HAP-1 (cell line): Measurements from ENCODE around the gene BHLHE40.

Source experiments
- DNase-seq, 2 experiments: peaks; one replicate each; pipeline ENCODE4 v3.0.0-alpha.2; 2016 to 2020; ENCODE audit warnings: low spot score in 2 of 2
- H3K27me3 ChIP-seq: fragments of 250-450 bp; sonication (Bioruptor Pico); 2 replicates; pipeline ENCODE4 v1.5.1; 2020; ENCODE audit warnings: low read depth, mild to moderate bottlenecking, moderate library complexity
- H3K36me3 ChIP-seq: fragments of 250-450 bp; sonication (Bioruptor Pico); replicated peaks from 2 replicates; pipeline ENCODE4 v1.5.1; 2020; ENCODE audit warnings: mild to moderate bottlenecking
- H3K4me1 ChIP-seq: fragments of 250-450 bp; sonication (Bioruptor Pico); 2 replicates; pipeline ENCODE4 v1.5.1; 2020; ENCODE audit warnings: mild to moderate bottlenecking
- H3K4me3 ChIP-seq: fragments of 250-450 bp; sonication (Bioruptor Pico); 2 replicates; pipeline ENCODE4 v1.5.1; 2020; ENCODE audit warnings: mild to moderate bottlenecking, moderate library complexity
- H3K9me3 ChIP-seq: fragments of 250-450 bp; sonication (Bioruptor Pico); 2 replicates; pipeline ENCODE4 v1.5.1; 2020; ENCODE audit warnings: mild to moderate bottlenecking, moderate library complexity
- in situ Hi-C: fragments of 300-500 bp; cut with MboI; formaldehyde crosslinking; loops from 3 replicates; pipeline ENCODE4 v1.14.3; 2020; ENCODE audit warnings: low sequenced_read_pairs, inconsistent platforms, mixed read lengths

Gene BHLHE40

GRCh38 chr3:5032844-5033243, 53.6 kb downstream of the BHLHE40 start:
- in situ Hi-C loops = no loop called here
- Histone ChIP-seq H3K4me3 (no peak overlapping the region), H3K36me3 (no peaks in the 10 kb centered on the region), H3K4me1 (no peaks in the 10 kb centered on the region), H3K27me3 (no peaks in the 10 kb centered on the region), H3K9me3 (no peaks in the 10 kb centered on the region)
- DNase-seq = no peak
